Measurements from ENCODE around the gene SMTN. TPM values are rescaled to one million over a fixed set of nuclear protein-coding genes. Genes with fewer than 3 reads are reported as not detected.

The SMTN gene
- total RNA-seq, 4 donors from 2014 or later = 173 to 294 (median 253) TPM

GRCh38 chr22:31130873-31131272 lies 49.8 kb downstream of the SMTN start:
- H3K27ac ChIP-seq = no peak overlapping the region
- H3K4me3 ChIP-seq = no peak overlapping the region
- DNase-seq (ENCODE audit: low spot score in 2 of 2) = no peak
- no peaks in the 10 kb centered on the region for H3K27me3 ChIP-seq
- H3K9me3 ChIP-seq = no peaks in the 10 kb centered on the region
- no peaks in the 10 kb centered on the region for H3K4me1 ChIP-seq
- H3K36me3 ChIP-seq = peaks cover 0 to 15% (median 0%) of the 10 kb centered on the region in 3 donors
- TF ChIP-seq CTCF (IDR thresholded peaks at IDR 0.05) (no peak), POLR2A (IDR thresholded peaks at IDR 0.05) (no peak), EP300 (IDR thresholded peaks at IDR 0.05) (no peak)
- WGBS, 2 donors = 75 to 77% methylated on average over 2 of the region's 2 CpGs

GRCh38 chr22:31133911-31134310 lies 52.8 kb downstream of the SMTN start:
- TF ChIP-seq CTCF (IDR thresholded peaks at IDR 0.05) (no peak), EP300 (IDR thresholded peaks at IDR 0.05) (no peak), POLR2A (IDR thresholded peaks at IDR 0.05) (no peak)
- WGBS, 2 donors = 87 to 88% methylated on average over 15 to 19 of the region's 19 CpGs

GRCh38 chr22:31134688-31135087 lies 53.6 kb downstream of the SMTN start:
- Histone ChIP-seq H3K36me3 (peaks cover 0 to 15% (median 0%) of the 10 kb centered on the region in 3 donors), H3K4me3 (no peak overlapping the region), H3K27me3 (peaks cover 0 to 12% of the 10 kb centered on the region in 2 donors), H3K9me3 (no peaks in the 10 kb centered on the region), H3K27ac (no peak overlapping the region), H3K4me1 (no peaks in the 10 kb centered on the region)
- no peak for DNase-seq (ENCODE audit: low spot score in 2 of 2)
- WGBS, 2 donors = 86 to 88% methylated on average over 4 of the region's 4 CpGs
- TF ChIP-seq POLR2A (IDR thresholded peaks at IDR 0.05) (no peak), CTCF (IDR thresholded peaks at IDR 0.05) (no peak), EP300 (IDR thresholded peaks at IDR 0.05) (no peak)

More at GRCh38 chr22:31133911-31134310, 52.8 kb downstream of the SMTN start:
- peaks cover 0 to 5% of the 10 kb centered on the region in 2 donors for H3K27me3 ChIP-seq
- no peaks in the 10 kb centered on the region for H3K9me3 ChIP-seq
- DNase-seq (ENCODE audit: low spot score in 2 of 2) = no peak
- H3K4me1 ChIP-seq = no peaks in the 10 kb centered on the region
- no peak overlapping the region for H3K4me3 ChIP-seq
- peaks cover 0 to 15% (median 0%) of the 10 kb centered on the region in 3 donors for H3K36me3 ChIP-seq
- H3K27ac ChIP-seq = no peak overlapping the region

- no peak overlapping the region for H3K27ac ChIP-seq
- no peak for DNase-seq (ENCODE audit: low spot score in 2 of 2)
- H3K4me3 ChIP-seq = no peak overlapping the region
- H3K4me1 ChIP-seq = no peaks in the 10 kb centered on the region
- 90 to 98% methylated on average over 3 to 6 of the region's 6 CpGs for whole genome bisulfite sequencing, 2 donors
- H3K9me3 ChIP-seq = no peaks in the 10 kb centered on the region
- peaks cover 0 to 20% of the 10 kb centered on the region in 2 donors for H3K27me3 ChIP-seq
- no peak for TF ChIP-seq CTCF (IDR thresholded peaks at IDR 0.05)
- no peak for TF ChIP-seq EP300 (IDR thresholded peaks at IDR 0.05)
- no peak for TF ChIP-seq POLR2A (IDR thresholded peaks at IDR 0.05)
- peaks cover 0 to 12% (median 0%) of the 10 kb centered on the region in 3 donors for H3K36me3 ChIP-seq
Observed at GRCh38 chr22:31135706-31136105, 54.6 kb downstream of the SMTN start.

GRCh38 chr22:31136155-31136554 lies 55.0 kb downstream of the SMTN start:
- Histone ChIP-seq H3K4me3 (no peak overlapping the region), H3K4me1 (no peaks in the 10 kb centered on the region), H3K9me3 (no peaks in the 10 kb centered on the region), H3K36me3 (peaks cover 0 to 12% (median 0%) of the 10 kb centered on the region in 3 donors), H3K27ac (no peak overlapping the region), H3K27me3 (peaks cover 0 to 20% of the 10 kb centered on the region in 2 donors)
- WGBS, 2 donors = 80 to 88% methylated on average over 9 of the region's 9 CpGs
- DNase-seq (ENCODE audit: low spot score in 2 of 2) = no peak
- TF ChIP-seq POLR2A (IDR thresholded peaks at IDR 0.05) (no peak), CTCF (IDR thresholded peaks at IDR 0.05) (no peak), EP300 (IDR thresholded peaks at IDR 0.05) (no peak)

Data from tibial nerve (tissue), 4 donors.